IPS DF 6.9 (cell line): Measurements from ENCODE around the gene KRT79.
"Not testable (repeated sequence)": the region's sequence is repeated elsewhere in the genome, so short reads cannot be mapped to it uniquely, and the experiment has no call there.

ENCODE experiments used
- DNase-seq: peaks from one replicate; pipeline ENCODE4 v3.0.0-alpha.2; 2013; ENCODE audit warnings: low read depth, low spot score
- H3K27ac ChIP-seq: one replicate; pipeline ENCODE4 v1.5.1; 2013; ENCODE audit warnings: low read length, control low read depth
- H3K27me3 ChIP-seq: 2 replicates; pipeline ENCODE4 v1.6.1; 2013; ENCODE audit warnings: mild to moderate bottlenecking, low read length; ENCODE audit not compliant: control insufficient read depth, insufficient read depth
- H3K36me3 ChIP-seq: 2 replicates; pipeline ENCODE4 v1.6.1; 2013; ENCODE audit warnings: low read length; ENCODE audit not compliant: control insufficient read depth, insufficient read depth
- H3K4me1 ChIP-seq: 2 replicates; pipeline ENCODE4 v1.6.1; 2013; ENCODE audit warnings: low read length; ENCODE audit not compliant: control insufficient read depth, insufficient read depth
- H3K4me3 ChIP-seq: 2 replicates; pipeline ENCODE4 v1.5.1; 2013; ENCODE audit warnings: mild to moderate bottlenecking, low read length
- H3K9me3 ChIP-seq: 2 replicates; pipeline ENCODE4 v1.6.1; 2013; ENCODE audit warnings: low read length, inconsistent platforms; ENCODE audit not compliant: control insufficient read depth, insufficient read depth
- WGBS: extraction: QIAGEN DNeasy Blood & Tissue Kit; methylation state at CpG from one replicate; pipeline ENCODE4 v1.1.7; 2013; ENCODE audit warnings: mixed read lengths, missing lambda C conversion rate; ENCODE audit not compliant: insufficient read length, insufficient coverage; 5-methylcytosine and 5-hydroxymethylcytosine counted together

The KRT79 gene

DNA sequence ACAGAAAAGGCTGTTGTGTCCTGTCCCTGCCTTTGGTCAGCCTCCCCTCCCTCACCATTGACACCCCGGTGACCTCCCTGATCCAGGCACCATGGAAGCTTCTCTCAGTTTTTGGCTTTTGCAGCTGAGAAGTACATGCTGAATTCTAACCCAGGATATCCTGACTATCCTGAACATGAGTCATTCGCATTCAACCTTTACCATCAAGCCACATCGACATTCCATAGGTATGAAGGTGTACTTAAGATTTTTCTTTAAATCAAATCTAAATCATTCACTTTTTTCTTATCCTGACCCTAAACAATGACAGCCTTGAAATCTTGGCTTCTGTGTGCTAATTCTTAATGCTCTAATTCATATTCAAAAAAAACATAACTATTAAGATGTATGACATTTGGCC is 23.4 kb upstream of the KRT79 start:
- no peaks in the 10 kb centered on the region for H3K36me3 ChIP-seq
- no peaks in the 10 kb centered on the region for H3K9me3 ChIP-seq
- H3K4me3 ChIP-seq = no peak overlapping the region
- H3K27ac ChIP-seq = no peak overlapping the region
- no peaks in the 10 kb centered on the region for H3K4me1 ChIP-seq
- no CpG with 5 or more reads among the region's 3 CpGs for WGBS
- no peak for DNase-seq
- H3K27me3 ChIP-seq = no peaks in the 10 kb centered on the region

DNA sequence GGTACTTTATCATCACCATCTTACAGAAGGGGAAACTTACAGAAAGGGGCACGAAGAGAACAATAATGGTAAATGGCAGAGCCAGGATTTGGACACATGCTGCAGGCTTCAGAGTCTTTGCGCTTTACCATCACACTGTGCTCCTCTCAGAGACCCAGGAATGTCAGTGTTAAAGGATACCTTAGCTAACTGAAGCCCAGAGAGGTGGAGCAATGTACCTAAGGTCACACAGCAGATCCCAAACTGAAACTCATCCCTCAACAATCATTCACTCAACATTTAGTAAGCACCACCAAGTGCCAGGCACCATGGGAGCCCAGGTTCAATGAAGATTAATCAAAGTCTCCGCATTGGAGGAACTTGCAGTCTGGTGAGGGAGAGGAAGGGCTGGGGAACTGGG is 22.7 kb upstream of the KRT79 start:
- no CpG with 5 or more reads among the region's 3 CpGs for WGBS
- Histone ChIP-seq H3K4me3 (no peak overlapping the region), H3K9me3 (no peaks in the 10 kb centered on the region), H3K27me3 (no peaks in the 10 kb centered on the region), H3K36me3 (no peaks in the 10 kb centered on the region), H3K27ac (no peak overlapping the region), H3K4me1 (no peaks in the 10 kb centered on the region)
- DNase-seq = no peak

DNA sequence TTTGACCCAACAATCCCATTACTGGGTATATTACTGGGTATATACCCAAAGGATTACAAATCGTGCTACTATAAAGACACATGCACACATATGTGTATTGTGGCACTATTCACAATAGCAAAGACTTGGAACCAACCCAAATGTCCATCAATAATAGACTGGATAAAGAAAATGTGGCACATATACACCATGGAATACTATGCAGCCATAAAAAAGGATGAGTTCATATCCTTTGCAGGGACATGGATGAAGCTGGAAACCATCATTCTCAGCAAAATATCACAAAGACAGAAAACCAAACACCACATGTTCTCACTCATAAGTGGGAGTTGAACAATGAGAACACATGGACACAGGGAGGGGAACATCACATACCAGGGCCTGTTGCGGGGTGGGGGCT is 22.0 kb upstream of the KRT79 start:
- not testable (repeated sequence) for H3K4me3 ChIP-seq, H3K27me3 ChIP-seq, H3K9me3 ChIP-seq, DNase-seq, H3K27ac ChIP-seq, H3K4me1 ChIP-seq, H3K36me3 ChIP-seq
- no CpG with 5 or more reads among the region's 2 CpGs for WGBS

DNA sequence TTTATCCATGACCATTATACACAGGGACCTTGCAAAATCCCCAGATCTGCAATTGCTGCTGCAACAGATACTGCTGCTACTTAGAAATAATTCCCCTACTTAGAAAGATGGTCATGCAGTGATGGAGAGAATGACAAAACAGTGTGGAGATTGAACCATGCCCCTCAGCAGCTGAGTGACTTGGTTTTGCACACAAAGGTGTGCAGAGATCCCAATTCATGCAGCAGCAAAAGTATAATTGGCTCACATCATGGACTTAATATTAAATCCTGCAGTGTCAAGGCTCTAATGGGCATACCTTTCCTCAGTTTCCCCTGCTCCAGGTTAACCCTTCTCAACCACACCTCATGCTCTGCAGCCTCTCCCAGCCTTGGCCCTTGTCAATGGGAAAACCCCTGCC is 17.7 kb upstream of the KRT79 start:
- DNase-seq = no peak
- no peak overlapping the region for H3K4me3 ChIP-seq
- H3K9me3 ChIP-seq = no peaks in the 10 kb centered on the region
- no peak overlapping the region for H3K27ac ChIP-seq
- no peaks in the 10 kb centered on the region for H3K36me3 ChIP-seq
- H3K4me1 ChIP-seq = no peaks in the 10 kb centered on the region
- no peaks in the 10 kb centered on the region for H3K27me3 ChIP-seq

DNA sequence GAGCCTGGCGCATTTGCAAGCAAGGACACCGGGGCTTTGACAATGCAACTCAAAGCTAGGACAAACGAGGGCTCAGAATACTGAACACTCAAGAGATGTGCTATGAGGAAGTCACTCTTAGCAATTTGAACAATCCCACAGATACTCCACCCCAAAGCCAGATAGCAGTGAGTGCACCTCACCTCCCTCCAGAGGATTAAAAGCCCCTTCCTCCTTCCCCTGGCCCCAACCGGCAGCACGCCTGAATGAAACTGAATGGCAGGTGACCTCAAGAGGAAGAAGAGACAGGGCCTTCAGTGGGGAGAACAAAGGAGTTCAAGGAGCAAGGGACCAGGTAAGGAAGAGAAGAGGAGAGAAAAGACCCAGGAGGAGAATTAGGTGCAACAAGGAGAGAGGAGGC is 16.6 kb upstream of the KRT79 start:
- Histone ChIP-seq H3K4me1 (no peaks in the 10 kb centered on the region), H3K36me3 (no peaks in the 10 kb centered on the region), H3K4me3 (no peak overlapping the region), H3K27ac (no peak overlapping the region), H3K9me3 (no peaks in the 10 kb centered on the region), H3K27me3 (no peaks in the 10 kb centered on the region)
- no peak for DNase-seq
- no CpG with 5 or more reads among the region's 5 CpGs for WGBS

DNA sequence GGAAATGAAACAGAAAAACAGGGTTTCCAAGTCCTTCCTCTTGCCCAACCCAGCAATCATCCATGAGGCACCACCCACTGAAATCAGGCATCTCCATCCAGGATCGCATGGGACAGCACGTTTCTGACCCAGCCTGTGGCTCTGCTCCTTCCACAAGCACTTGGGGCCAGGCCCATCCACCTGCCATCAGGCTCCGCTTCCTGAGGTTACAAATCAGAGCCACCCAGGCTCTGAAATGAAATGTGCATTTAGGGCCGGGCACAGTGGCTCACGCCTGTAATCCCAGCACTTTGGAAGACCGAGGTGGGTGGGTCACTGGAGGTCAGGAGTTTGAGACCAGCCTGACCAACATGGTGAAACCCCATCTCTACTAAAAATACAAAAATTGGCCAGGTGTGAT is 15.4 kb upstream of the KRT79 start:
- DNase-seq = no peak
- H3K27me3 ChIP-seq = no peaks in the 10 kb centered on the region
- no peak overlapping the region for H3K27ac ChIP-seq
- no peaks in the 10 kb centered on the region for H3K9me3 ChIP-seq
- no CpG with 5 or more reads among the region's 6 CpGs for WGBS
- no peaks in the 10 kb centered on the region for H3K36me3 ChIP-seq
- no peaks in the 10 kb centered on the region for H3K4me1 ChIP-seq
- no peak overlapping the region for H3K4me3 ChIP-seq

DNA sequence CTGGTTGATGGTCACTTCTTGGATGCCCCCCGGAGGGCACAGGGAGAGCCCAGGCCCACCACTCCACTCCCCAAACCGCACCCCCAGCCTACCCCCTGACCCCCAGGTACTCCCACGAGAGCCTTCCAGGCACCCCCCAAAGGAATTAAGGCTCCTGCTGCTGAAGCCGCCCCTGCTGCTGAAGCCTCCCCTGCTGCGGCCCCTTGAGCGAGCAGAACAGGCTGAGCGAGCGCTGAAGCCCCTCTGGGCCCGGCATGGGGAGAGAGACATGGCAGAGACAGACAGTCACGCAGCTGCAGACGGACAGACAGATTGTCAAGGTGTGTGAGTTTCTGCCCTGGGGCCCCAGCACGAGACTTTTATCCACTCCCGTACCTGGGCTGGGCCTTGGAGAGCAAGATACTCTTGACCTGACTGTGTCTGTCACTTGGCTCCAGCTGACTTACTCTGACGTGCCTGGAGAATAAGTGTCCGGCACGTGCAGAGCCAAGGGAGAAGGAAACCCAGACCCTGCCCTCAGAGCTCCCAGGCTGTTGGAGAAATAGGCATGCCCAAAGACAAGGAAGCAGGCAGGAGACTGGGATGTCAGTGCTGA is 14.6 kb upstream of the KRT79 start, which contains the start of gene KRT78:
Gene KRT78 (minus strand): TSS at position 334 of the 595 bp plus-strand sequence. CDS start 64 bp downstream, at position 270.
- no peak for DNase-seq
- Histone ChIP-seq H3K4me1 (no peaks in the 10 kb centered on the region), H3K36me3 (no peaks in the 10 kb centered on the region), H3K27ac (no peak within 1 kb of the TSS), H3K27me3 (no peaks in the 10 kb centered on the region), H3K4me3 (no peak within 1 kb of the TSS), H3K9me3 (no peaks in the 10 kb centered on the region)
- no CpG with 5 or more reads among the region's 16 CpGs for WGBS

DNA sequence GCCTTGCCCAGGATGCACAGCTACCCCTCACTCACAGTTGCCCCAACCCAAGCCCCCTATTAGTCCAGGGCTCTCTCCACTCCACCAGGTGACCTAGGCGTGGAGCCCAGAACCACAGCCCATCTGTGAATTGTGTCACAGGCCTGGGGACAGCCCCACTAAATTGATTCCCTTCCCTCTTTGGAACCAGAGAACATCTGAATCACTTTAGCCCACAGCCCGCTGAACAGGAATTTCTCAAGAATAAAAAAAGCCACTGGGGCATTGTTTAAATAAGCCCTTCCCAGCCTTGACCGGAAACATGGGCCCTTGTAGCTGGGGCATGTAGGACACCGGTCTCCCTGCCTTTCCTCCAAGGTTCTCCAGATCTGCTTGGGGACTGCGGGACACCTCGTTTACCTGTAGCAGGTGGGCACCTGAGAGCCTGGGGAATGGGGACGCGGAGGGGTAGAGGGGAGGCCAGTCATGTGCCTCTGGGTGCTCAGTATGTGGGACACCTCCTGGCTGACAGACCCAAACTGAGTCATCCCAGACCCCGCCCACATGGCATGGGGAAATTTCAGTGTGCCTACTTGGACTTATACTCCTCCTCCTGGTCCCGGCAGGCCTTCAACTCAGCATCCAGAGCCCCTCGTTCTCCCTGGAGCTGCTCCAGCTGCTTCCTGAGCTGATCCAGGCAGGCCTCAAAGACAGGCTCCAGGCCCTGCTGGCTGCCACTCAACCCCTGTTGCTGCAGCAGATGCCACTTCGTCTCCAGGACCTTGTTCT is 13.4 kb upstream of the KRT79 start:
- H3K9me3 ChIP-seq = no peaks in the 10 kb centered on the region
- H3K27me3 ChIP-seq = no peaks in the 10 kb centered on the region
- H3K36me3 ChIP-seq = no peaks in the 10 kb centered on the region
- no peak for DNase-seq
- H3K27ac ChIP-seq = no peak overlapping the region
- WGBS = no CpG with 5 or more reads among the region's 12 CpGs
- no peak overlapping the region for H3K4me3 ChIP-seq
- no peaks in the 10 kb centered on the region for H3K4me1 ChIP-seq

DNA sequence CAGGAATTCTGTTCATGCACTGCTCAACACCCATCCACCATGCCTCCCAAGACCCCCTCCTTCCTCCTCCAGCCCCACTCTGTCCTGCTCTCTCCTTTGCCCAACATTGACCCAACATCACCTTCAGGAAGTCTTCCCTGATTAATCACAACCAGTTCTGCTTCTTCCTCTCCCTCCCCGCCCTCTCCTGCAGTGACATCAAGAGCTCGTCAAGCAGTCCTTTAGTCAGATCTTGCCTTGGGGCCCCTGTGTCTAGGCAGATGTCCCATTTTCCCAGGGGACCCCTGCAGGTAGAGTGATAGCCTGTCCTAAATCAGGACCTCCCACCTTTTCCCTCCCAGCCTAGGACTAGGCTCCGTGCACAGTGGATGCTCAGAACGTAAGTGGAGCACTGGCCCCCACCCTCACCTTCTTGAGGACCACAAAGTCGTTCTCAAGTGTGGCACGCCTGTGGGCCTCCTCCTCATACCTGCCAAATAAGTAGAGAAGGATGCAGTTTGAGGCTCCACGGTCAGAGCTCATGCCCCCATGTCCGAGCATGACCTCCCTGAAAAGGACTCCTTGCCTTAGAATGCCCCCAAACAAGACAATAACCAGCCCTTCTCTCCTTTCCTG is 12.4 kb upstream of the KRT79 start:
- WGBS = no CpG with 5 or more reads among the region's 8 CpGs
- no peaks in the 10 kb centered on the region for H3K36me3 ChIP-seq

DNA sequence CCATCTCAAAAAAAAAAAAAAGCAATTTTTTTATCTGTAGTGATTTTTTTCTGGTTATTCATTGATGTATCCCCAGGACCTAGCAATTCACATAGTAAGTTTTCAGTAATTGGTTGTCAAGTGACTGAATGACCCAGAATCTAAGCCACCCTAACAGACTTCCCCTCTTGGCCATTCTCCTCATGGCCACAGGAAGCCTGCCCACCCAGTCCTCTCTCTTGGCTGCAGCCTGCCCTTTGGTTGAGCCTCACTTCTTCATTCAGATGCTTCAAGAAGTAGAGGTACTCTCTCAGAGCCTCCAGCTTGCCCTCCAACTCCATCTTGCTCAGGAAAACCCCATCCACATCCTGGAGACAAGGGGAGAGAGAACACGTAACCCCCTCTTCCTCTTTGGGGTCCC is 11.8 kb upstream of the KRT79 start:
- no peaks in the 10 kb centered on the region for H3K36me3 ChIP-seq
- no peak overlapping the region for H3K27ac ChIP-seq
- no peaks in the 10 kb centered on the region for H3K4me1 ChIP-seq
- no peak for DNase-seq
- no peaks in the 10 kb centered on the region for H3K27me3 ChIP-seq
- H3K4me3 ChIP-seq = no peak overlapping the region
- no CpG with 5 or more reads among the region's 1 CpG for WGBS
- H3K9me3 ChIP-seq = no peaks in the 10 kb centered on the region

More for the DNA sequence above, 12.4 kb upstream of the KRT79 start:
- no peaks in the 10 kb centered on the region for H3K4me1 ChIP-seq
- no peak for DNase-seq
- no peaks in the 10 kb centered on the region for H3K27me3 ChIP-seq
- no peak overlapping the region for H3K4me3 ChIP-seq
- no peaks in the 10 kb centered on the region for H3K9me3 ChIP-seq
- H3K27ac ChIP-seq = no peak overlapping the region
